NOMO-1 (cell line): Measurements from ENCODE around the gene TMEM254.
"Not testable (repeated sequence)": the region's sequence is repeated elsewhere in the genome, so short reads cannot be mapped to it uniquely, and the experiment has no call there.

Source experiments
- DNase-seq, 2 experiments: peaks; one replicate each; lab custom pipeline; 2025; ENCODE audit not compliant: unreplicated experiment in 2 of 2; lab: John Stamatoyannopoulos, UW

Gene TMEM254

DNA sequence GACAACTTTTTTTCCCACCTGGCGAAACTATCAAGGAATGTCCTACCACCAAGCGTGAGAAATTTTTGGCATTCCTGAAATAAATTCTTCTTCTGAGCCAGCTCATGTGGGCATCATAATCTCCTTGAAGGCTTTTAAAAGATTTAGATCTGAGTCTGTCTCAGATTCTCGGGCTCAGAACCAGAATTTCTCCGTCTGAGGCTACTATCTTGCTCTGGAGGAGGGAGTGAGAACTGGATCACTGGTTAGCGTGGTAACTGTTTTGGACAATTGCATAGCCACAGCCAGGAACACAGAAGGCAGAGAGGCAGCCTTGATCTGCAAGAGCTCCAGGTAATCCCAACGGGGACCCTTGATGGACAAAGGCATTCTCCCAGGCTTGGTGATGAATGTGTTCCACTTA, 53.0 kb downstream of the TMEM254 start:
- no peak for DNase-seq

DNA sequence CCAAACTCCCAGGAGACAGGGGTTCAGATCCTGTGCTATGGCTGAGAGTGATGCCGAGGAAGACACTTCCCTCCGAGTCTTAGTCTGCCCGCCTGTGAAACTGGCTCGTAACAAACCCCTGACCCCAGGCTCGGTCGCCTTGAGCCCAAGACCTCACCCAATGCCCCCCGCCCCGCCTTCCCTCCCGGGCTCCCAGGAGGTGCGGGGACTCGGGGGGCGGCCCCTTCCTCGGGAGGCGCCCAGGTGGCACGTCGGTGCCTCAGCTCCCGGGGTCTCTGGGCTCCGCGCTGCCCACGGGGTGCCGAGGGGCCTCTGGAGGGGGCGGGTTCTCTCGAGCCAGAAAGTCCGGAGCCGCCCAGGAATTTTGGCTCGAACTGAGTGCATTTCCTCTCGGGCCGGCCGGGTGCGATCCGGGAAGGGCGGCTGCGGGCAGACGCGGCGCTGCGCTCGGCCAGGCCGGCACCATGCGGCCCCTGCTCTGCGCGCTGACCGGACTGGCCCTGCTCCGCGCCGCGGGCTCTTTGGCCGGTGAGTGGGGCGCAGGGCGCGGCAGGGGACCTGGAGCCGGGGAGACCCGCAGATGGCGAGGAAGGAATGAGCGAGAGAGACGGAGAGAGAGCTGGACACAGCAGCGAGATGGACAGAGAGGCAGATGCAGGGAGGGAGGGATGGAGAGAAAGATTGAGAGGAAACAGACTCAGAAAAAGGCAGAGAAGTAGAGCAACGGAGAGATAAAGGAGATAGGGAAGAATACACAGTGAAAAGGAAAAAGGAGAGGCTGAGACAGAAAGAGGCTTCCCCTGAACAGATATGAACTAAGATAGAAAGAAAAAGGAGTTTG, 54.1 kb downstream of the TMEM254 start, which contains the start of gene PLAC9:
PLAC9 (plus strand) TSS at position 432 of the 841 bp plus-strand sequence; CDS start at position 465, 33 bp downstream.
- no peak for DNase-seq

- DNase-seq, result no peak
These were observed 54.7 kb downstream of the TMEM254 start for GRCh38 chr10:80133206-80133605.

- not testable (repeated sequence) for DNase-seq
These were observed 55.2 kb downstream of the TMEM254 start for GRCh38 chr10:80133687-80134086.

GRCh38 chr10:80136134-80136571, 57.7 kb downstream of the TMEM254 start:
- no peak for DNase-seq

GRCh38 chr10:80137031-80137862, 58.8 kb downstream of the TMEM254 start:
- no peak for DNase-seq

DNA sequence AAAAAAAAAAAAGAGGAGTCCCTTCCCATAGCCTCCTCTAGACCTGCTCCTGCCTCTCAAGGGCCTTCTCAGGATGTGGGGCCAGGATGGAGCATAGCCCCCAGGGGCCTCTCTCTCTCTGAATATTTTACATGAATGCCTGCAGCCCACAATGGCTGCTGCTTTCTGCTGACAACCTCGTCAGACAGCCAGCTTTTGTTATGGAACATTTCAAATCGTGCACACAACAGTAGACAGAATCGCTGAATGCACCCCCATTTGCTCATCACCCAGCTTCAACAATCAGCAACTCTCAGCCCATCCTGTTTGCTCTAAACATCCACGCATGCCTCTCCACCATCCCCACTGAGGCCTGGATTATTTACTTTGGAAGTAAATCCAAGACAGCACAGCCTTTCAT, 59.5 kb downstream of the TMEM254 start:
- no peak for DNase-seq

- DNase-seq, result no peak
These were observed 60.8 kb downstream of the TMEM254 start for GRCh38 chr10:80139265-80139664.

- no peak for DNase-seq
These were observed 61.8 kb downstream of the TMEM254 start for GRCh38 chr10:80140251-80140650.

DNA sequence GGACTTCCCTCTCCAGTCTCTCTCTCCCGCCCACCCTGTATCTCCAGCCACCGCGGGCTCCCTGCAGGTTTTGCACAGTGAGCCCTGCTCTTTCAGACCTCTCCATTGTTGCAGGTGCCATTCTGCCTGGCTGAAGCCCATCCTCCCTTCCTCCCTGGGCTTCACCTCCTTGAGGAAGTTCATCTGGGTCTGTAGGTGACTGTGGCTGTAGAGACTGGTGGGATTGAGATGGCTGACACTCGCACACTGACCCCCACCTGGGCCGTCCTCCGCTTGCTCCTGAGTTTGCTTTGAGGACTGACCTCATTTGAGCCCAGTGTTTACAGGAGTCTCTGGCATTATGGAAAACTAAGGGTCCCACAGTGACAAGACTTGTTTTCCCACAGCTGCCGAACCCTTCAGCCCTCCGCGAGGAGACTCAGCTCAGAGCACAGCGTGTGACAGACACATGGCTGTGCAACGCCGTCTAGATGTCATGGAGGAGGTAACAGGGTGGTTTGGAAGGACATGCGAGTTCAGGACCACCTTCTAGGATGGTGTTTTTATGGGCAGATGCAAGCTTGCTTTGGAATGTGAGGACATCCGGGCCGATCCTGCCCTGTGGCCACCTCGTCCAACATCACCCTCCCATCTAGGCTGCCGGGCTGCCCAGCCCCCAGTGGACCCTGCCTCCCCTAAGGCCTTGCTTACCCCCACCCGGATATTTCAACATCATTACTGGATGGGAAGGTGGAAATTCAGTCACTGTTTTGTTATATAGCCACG, 63.4 kb downstream of the TMEM254 start:
- no peak for DNase-seq
